Right atrium auricular region (tissue), 2 donors: ENCODE results near the gene FBXO48. TPM values are rescaled to one million over a fixed set of nuclear protein-coding genes. Genes with fewer than 3 reads are reported as not detected.

Source experiments
- DNase-seq: peaks from one replicate; pipeline ENCODE4 v3.0.0-alpha.2; 2019; ENCODE audit warnings: low spot score
- H3K27ac ChIP-seq, 2 donors: fragments of 200-600 bp; sonication (generic); 1 replicate in 1 of 2; 2 replicates in 1 of 2; pipeline ENCODE4 v1.5.1; 2016 to 2019
- H3K27me3 ChIP-seq, 2 donors: fragments of 200-600 bp; sonication (generic); one replicate each; pipeline versions ENCODE4 v1.5.1 to v1.6.0; 2017 to 2019
- H3K36me3 ChIP-seq: fragments of 200-600 bp; sonication (generic); one replicate; pipeline ENCODE4 v1.5.1; 2016
- H3K4me1 ChIP-seq, 2 donors: fragments of 200-600 bp; sonication (generic); one replicate each; pipeline versions ENCODE4 v1.5.1 to v1.6.0; 2017 to 2019
- H3K4me3 ChIP-seq, 2 donors: fragments of 200-600 bp; sonication (generic); 1 replicate in 1 of 2; 2 replicates in 1 of 2; pipeline ENCODE4 v1.5.1; 2017 to 2019; ENCODE audit warnings: mild to moderate bottlenecking in 1 of 2, moderate library complexity in 1 of 2
- H3K9me3 ChIP-seq, 2 donors: fragments of 200-600 bp; sonication (generic); one replicate each; pipeline ENCODE4 v1.5.1; 2019
- CTCF ChIP-seq, 2 donors: fragments of 200-600 bp; sonication (generic); IDR thresholded peaks; one replicate each; pipeline ENCODE4 v1.5.1; 2019; ENCODE audit warnings: antibody characterized with exemption in 2 of 2
- total RNA-seq, 2 donors: library from RNA; depleted of rRNA; stranded (reverse); fragments of >200 nt; gene quantifications; one replicate each; pipeline ENCODE4 v1.1.0, GENCODE V29; 2016

The FBXO48 gene
- total RNA-seq, 2 donors from 2014 or later, result 0.33 to 0.67 TPM

- Histone ChIP-seq H3K27ac (no peak overlapping the region), H3K4me3 (no peak overlapping the region), H3K4me1 (peaks cover 0 to under 1% of the 10 kb centered on the region in 2 donors), H3K36me3 (no peaks in the 10 kb centered on the region), H3K27me3 (no peaks in the 10 kb centered on the region), H3K9me3 (no peaks in the 10 kb centered on the region)
- DNase-seq, result no peak
- no peak for TF ChIP-seq CTCF (IDR thresholded peaks at IDR 0.05)
These were observed 48.2 kb downstream of the FBXO48 start for GRCh38 chr2:68418855-68419254.

GRCh38 chr2:68418419-68418818 is 48.7 kb downstream of the FBXO48 start:
- TF ChIP-seq CTCF (IDR thresholded peaks at IDR 0.05), result no peak
- H3K36me3 ChIP-seq, result no peaks in the 10 kb centered on the region
- H3K4me1 ChIP-seq, result peaks cover 0 to 5% of the 10 kb centered on the region in 2 donors
- H3K27ac ChIP-seq, result no peak overlapping the region
- no peaks in the 10 kb centered on the region for H3K27me3 ChIP-seq
- no peaks in the 10 kb centered on the region for H3K9me3 ChIP-seq
- no peak for DNase-seq
- no peak overlapping the region for H3K4me3 ChIP-seq

GRCh38 chr2:68417926-68418325 is 49.2 kb downstream of the FBXO48 start:
- no peak for DNase-seq

GRCh38 chr2:68416081-68416675 is 50.9 kb downstream of the FBXO48 start:
- Histone ChIP-seq H3K4me3 (no peak overlapping the region), H3K4me1 (peaks cover 0 to 18% of the 10 kb centered on the region in 2 donors), H3K27ac (no peak overlapping the region), H3K36me3 (no peaks in the 10 kb centered on the region), H3K9me3 (no peaks in the 10 kb centered on the region), H3K27me3 (no peaks in the 10 kb centered on the region)
- no peak for TF ChIP-seq CTCF (IDR thresholded peaks at IDR 0.05)
- no peak for DNase-seq

More at GRCh38 chr2:68417926-68418325, 49.2 kb downstream of the FBXO48 start:
- no peak overlapping the region for H3K27ac ChIP-seq
- no peak for TF ChIP-seq CTCF (IDR thresholded peaks at IDR 0.05)
- no peaks in the 10 kb centered on the region for H3K36me3 ChIP-seq
- no peaks in the 10 kb centered on the region for H3K9me3 ChIP-seq
- no peaks in the 10 kb centered on the region for H3K27me3 ChIP-seq
- H3K4me1 ChIP-seq, result peaks cover 0 to 5% of the 10 kb centered on the region in 2 donors
- H3K4me3 ChIP-seq, result no peak overlapping the region

- DNase-seq, result no peak
- peaks cover 0 to 18% of the 10 kb centered on the region in 2 donors for H3K4me1 ChIP-seq
- H3K9me3 ChIP-seq, result no peaks in the 10 kb centered on the region
- TF ChIP-seq CTCF (IDR thresholded peaks at IDR 0.05), result no peak
- no peak overlapping the region for H3K4me3 ChIP-seq
- H3K27ac ChIP-seq, result no peak overlapping the region
- no peaks in the 10 kb centered on the region for H3K36me3 ChIP-seq
- no peaks in the 10 kb centered on the region for H3K27me3 ChIP-seq
These were observed 51.6 kb downstream of the FBXO48 start for GRCh38 chr2:68415521-68415920.

- no peak overlapping the region for H3K27ac ChIP-seq
- no peak for DNase-seq
- no peaks in the 10 kb centered on the region for H3K27me3 ChIP-seq
These were observed 52.2 kb downstream of the FBXO48 start for GRCh38 chr2:68414876-68415275.

More at GRCh38 chr2:68414876-68415275, 52.2 kb downstream of the FBXO48 start:
- TF ChIP-seq CTCF (IDR thresholded peaks at IDR 0.05), result no peak
- no peaks in the 10 kb centered on the region for H3K9me3 ChIP-seq
- no peaks in the 10 kb centered on the region for H3K36me3 ChIP-seq
- H3K4me1 ChIP-seq, result peaks cover 0 to 18% of the 10 kb centered on the region in 2 donors
- H3K4me3 ChIP-seq, result no peak overlapping the region
